Karpas-422 (cell line): ENCODE measurements around the gene ST6GALNAC4. TPM values are rescaled to one million over a fixed set of nuclear protein-coding genes. Genes with fewer than 3 reads are reported as not detected.

Experiments
- DNase-seq: peaks from one replicate; pipeline ENCODE4 v3.0.0-alpha.2; 2015
- H2AFZ ChIP-seq: fragments of 200-600 bp; sonication (generic); 2 replicates; pipeline ENCODE4 v1.6.1; 2014; ENCODE audit warnings: antibody characterized with exemption, low read length, mixed read lengths
- H3K27ac ChIP-seq: fragments of 200-600 bp; sonication (generic); 2 replicates; pipeline ENCODE4 v1.5.1; 2014; ENCODE audit warnings: mild to moderate bottlenecking, low read length, moderate library complexity
- H3K27me3 ChIP-seq: fragments of 200-600 bp; sonication (generic); 2 replicates; pipeline ENCODE4 v1.6.1; 2014; ENCODE audit warnings: low read length, mixed read lengths
- H3K36me3 ChIP-seq: fragments of 200-600 bp; sonication (generic); 2 replicates; pipeline ENCODE4 v1.6.1; 2014; ENCODE audit warnings: low read length, mixed read lengths; ENCODE audit not compliant: insufficient read depth
- H3K4me1 ChIP-seq: fragments of 200-600 bp; sonication (generic); 2 replicates; pipeline ENCODE4 v1.6.1; 2014; ENCODE audit warnings: mild to moderate bottlenecking, low read length, mixed read lengths
- H3K4me2 ChIP-seq: fragments of 200-600 bp; sonication (generic); 2 replicates; pipeline ENCODE4 v1.6.1; 2014; ENCODE audit warnings: low read length, low read depth, mild to moderate bottlenecking; ENCODE audit not compliant: poor library complexity, severe bottlenecking
- H3K4me3 ChIP-seq: fragments of 200-600 bp; sonication (generic); 2 replicates; pipeline ENCODE4 v1.5.1; 2014; ENCODE audit warnings: mild to moderate bottlenecking, antibody characterized with exemption, low read length, mixed read lengths
- H3K79me2 ChIP-seq: fragments of 200-600 bp; sonication (generic); 2 replicates; pipeline ENCODE4 v1.6.1; 2014; ENCODE audit warnings: mild to moderate bottlenecking, low read length, mixed read lengths
- H3K9ac ChIP-seq: fragments of 200-600 bp; sonication (generic); 2 replicates; pipeline ENCODE4 v1.6.0; 2014; ENCODE audit warnings: low read length
- H3K9me2 ChIP-seq: fragments of 200-600 bp; sonication (generic), shearing (Covaris generic); replicated peaks from 2 replicates; pipeline ENCODE4 v1.6.0; 2014; ENCODE audit warnings: mild to moderate bottlenecking, low read length, moderate library complexity; ENCODE audit not compliant: insufficient read depth
- H3K9me3 ChIP-seq: fragments of 300-700, 200-600 bp; sonication (generic); 2 replicates; pipeline ENCODE4 v1.6.1; 2014; ENCODE audit warnings: low read length, mixed read lengths
- H4K20me1 ChIP-seq: fragments of 200-600 bp; sonication (generic); 2 replicates; pipeline ENCODE4 v1.6.1; 2014; ENCODE audit warnings: mild to moderate bottlenecking, antibody characterized with exemption, low read length, low read depth; ENCODE audit not compliant: insufficient read depth
- total RNA-seq: library from RNA; depleted of rRNA; stranded (reverse); fragments of >200 nt; shearing (Covaris generic); gene quantifications from 2 replicates; pipeline ENCODE4 v1.2.3, GENCODE V29; 2014; ENCODE audit warnings: low replicate concordance

Gene ST6GALNAC4
- total RNA-seq, 1 experiment from 2014 or later: 23.5 TPM

GRCh38 chr9:127930231-127931091 lies 13.6 kb upstream of the ST6GALNAC4 start, which contains the start of gene PIP5KL1:
TSS of gene PIP5KL1 (minus strand) at chr9:127930777. CDS start at chr9:127930752, 25 bp downstream.
- H3K9me2 ChIP-seq: no peaks in the 10 kb centered on the region
- H3K9ac ChIP-seq: peak within 1 kb of the TSS; percentile 57
- H3K36me3 ChIP-seq: no peaks in the 10 kb centered on the region
- H3K4me1 ChIP-seq: peaks cover 20% of the 10 kb centered on the region
- H2AFZ ChIP-seq: no peak within 1 kb of the TSS; the same call in 1 of the 2 replicates
- H3K9me3 ChIP-seq: no peaks in the 10 kb centered on the region
- no peaks in the 10 kb centered on the region for H3K79me2 ChIP-seq
- peak within 1 kb of the TSS; percentile 93 for H3K4me2 ChIP-seq
- H3K27me3 ChIP-seq: no peaks in the 10 kb centered on the region
- H3K4me3 ChIP-seq: peak within 1 kb of the TSS; percentile 76
- DNase-seq: peak; percentile 91
- H4K20me1 ChIP-seq: peaks cover 33% of the 10 kb centered on the region; the same call in 1 of the 2 replicates
- H3K27ac ChIP-seq: no peak within 1 kb of the TSS

GRCh38 chr9:127929625-127929979 lies 12.8 kb upstream of the ST6GALNAC4 start:
- H3K4me1 ChIP-seq: peaks cover 16% of the 10 kb centered on the region
- H2AFZ ChIP-seq: no peak overlapping the region
- H3K4me2 ChIP-seq: no peak overlapping the region
- DNase-seq: no peak
- no peak overlapping the region for H3K9ac ChIP-seq
- no peaks in the 10 kb centered on the region for H3K79me2 ChIP-seq
- no peaks in the 10 kb centered on the region for H3K27me3 ChIP-seq
- H4K20me1 ChIP-seq: peaks cover 27% of the 10 kb centered on the region; the same call in 1 of the 2 replicates
- no peak overlapping the region for H3K4me3 ChIP-seq
- no peaks in the 10 kb centered on the region for H3K9me2 ChIP-seq
- no peak overlapping the region for H3K27ac ChIP-seq
- H3K9me3 ChIP-seq: no peaks in the 10 kb centered on the region
- no peaks in the 10 kb centered on the region for H3K36me3 ChIP-seq

- H3K9ac ChIP-seq: no peak overlapping the region
- H3K27me3 ChIP-seq: no peaks in the 10 kb centered on the region
- H3K79me2 ChIP-seq: no peaks in the 10 kb centered on the region
- H2AFZ ChIP-seq: no peak overlapping the region
- H3K9me2 ChIP-seq: no peaks in the 10 kb centered on the region
- DNase-seq: no peak
- no peak overlapping the region for H3K4me3 ChIP-seq
- H4K20me1 ChIP-seq: peaks cover 24% of the 10 kb centered on the region; the same call in 1 of the 2 replicates
- H3K4me2 ChIP-seq: no peak overlapping the region
- peaks cover 16% of the 10 kb centered on the region for H3K4me1 ChIP-seq
- no peak overlapping the region for H3K27ac ChIP-seq
- no peaks in the 10 kb centered on the region for H3K36me3 ChIP-seq
- no peaks in the 10 kb centered on the region for H3K9me3 ChIP-seq
These were observed 12.1 kb upstream of the ST6GALNAC4 start for GRCh38 chr9:127928676-127929624.

- peaks cover 16% of the 10 kb centered on the region for H3K4me1 ChIP-seq
- H3K27ac ChIP-seq: no peak overlapping the region
- no peak overlapping the region for H3K4me3 ChIP-seq
- no peaks in the 10 kb centered on the region for H3K36me3 ChIP-seq
- H2AFZ ChIP-seq: no peak overlapping the region
- DNase-seq: no peak
- H3K9ac ChIP-seq: no peak overlapping the region
- no peak overlapping the region for H3K4me2 ChIP-seq
- peaks cover 24% of the 10 kb centered on the region; the same call in 1 of the 2 replicates for H4K20me1 ChIP-seq
- H3K79me2 ChIP-seq: no peaks in the 10 kb centered on the region
- H3K27me3 ChIP-seq: no peaks in the 10 kb centered on the region
- no peaks in the 10 kb centered on the region for H3K9me2 ChIP-seq
- H3K9me3 ChIP-seq: no peaks in the 10 kb centered on the region
These were observed 11.3 kb upstream of the ST6GALNAC4 start for GRCh38 chr9:127927988-127928675.

GRCh38 chr9:127927201-127927987 lies 10.6 kb upstream of the ST6GALNAC4 start:
- no peaks in the 10 kb centered on the region for H3K9me3 ChIP-seq
- H4K20me1 ChIP-seq: peaks cover 24% of the 10 kb centered on the region; the same call in 1 of the 2 replicates
- 0 out of 2 replicates have a peak overlapping the region, but pooled peaks have one; percentile 17 for H3K9ac ChIP-seq
- no peaks in the 10 kb centered on the region for H3K36me3 ChIP-seq
- peaks cover 16% of the 10 kb centered on the region for H3K4me1 ChIP-seq
- peak overlapping the region; percentile 30; the same call in 1 of the 2 replicates for H3K4me3 ChIP-seq
- H3K4me2 ChIP-seq: peak overlapping the region; percentile 44
- no peaks in the 10 kb centered on the region for H3K9me2 ChIP-seq
- no peak overlapping the region for H3K27ac ChIP-seq
- no peaks in the 10 kb centered on the region for H3K79me2 ChIP-seq
- no peak overlapping the region for H2AFZ ChIP-seq
- H3K27me3 ChIP-seq: no peaks in the 10 kb centered on the region
- peak; percentile 72 for DNase-seq

- no peaks in the 10 kb centered on the region for H3K79me2 ChIP-seq
- H4K20me1 ChIP-seq: peaks cover 24% of the 10 kb centered on the region; the same call in 1 of the 2 replicates
- peak overlapping the region; percentile 44 for H3K4me2 ChIP-seq
- H3K36me3 ChIP-seq: no peaks in the 10 kb centered on the region
- H3K27ac ChIP-seq: no peak overlapping the region
- H3K4me1 ChIP-seq: peaks cover 17% of the 10 kb centered on the region
- H3K9me2 ChIP-seq: no peaks in the 10 kb centered on the region
- no peaks in the 10 kb centered on the region for H3K9me3 ChIP-seq
- DNase-seq: no peak
- H3K27me3 ChIP-seq: no peaks in the 10 kb centered on the region
- H3K9ac ChIP-seq: peak overlapping the region; percentile 17; the same call in 1 of the 2 replicates
- peak overlapping the region; percentile 30; the same call in 1 of the 2 replicates for H3K4me3 ChIP-seq
- H2AFZ ChIP-seq: no peak overlapping the region
These were observed 10.0 kb upstream of the ST6GALNAC4 start for GRCh38 chr9:127926906-127927200.
